HepG2 (cell line): ENCODE data around the gene TMEM209. TPM values are rescaled to one million over a fixed set of nuclear protein-coding genes. Genes with fewer than 3 reads are reported as not detected.

ENCODE experiments used
- AGO2 ChIP-seq: fragments of 200-400 bp; formaldehyde crosslinking; optimal IDR thresholded peaks from 2 replicates; pipeline ENCODE3; 2017; ENCODE audit warnings: mild to moderate bottlenecking, low read depth, low read length, moderate library complexity
- MED13 ChIP-seq: sonication (generic); formaldehyde crosslinking; IDR thresholded peaks from 2 replicates; pipeline ENCODE4 v1.5.0; 2020; ENCODE audit warnings: missing genetic modification reagents
- MLXIP ChIP-seq: sonication (generic); formaldehyde crosslinking; IDR thresholded peaks from 2 replicates; pipeline ENCODE4 v1.9.0; 2021; ENCODE audit warnings: missing genetic modification reagents, borderline replicate concordance
- NFE2 ChIP-seq: sonication (generic); formaldehyde crosslinking; IDR thresholded peaks from 2 replicates; pipeline ENCODE4 v1.4.0; 2020; ENCODE audit warnings: missing genetic modification reagents
- RFX3 ChIP-seq: IDR thresholded peaks from 2 replicates; pipeline ENCODE4 v1.6.1; 2016; ENCODE audit warnings: missing biosample characterization, missing genetic modification reagents
- ZNF407 ChIP-seq: sonication (generic); formaldehyde crosslinking; IDR thresholded peaks from one replicate; pipeline ENCODE4 v1.5.1; 2020; ENCODE audit warnings: mild to moderate bottlenecking, missing genetic modification reagents; ENCODE audit errors: not compliant biosample characterization
- ZNF543 ChIP-seq: sonication (generic); formaldehyde crosslinking; IDR thresholded peaks from 2 replicates; pipeline ENCODE4 v1.4.0; 2020; ENCODE audit warnings: mild to moderate bottlenecking, missing genetic modification reagents
- ZNF614 ChIP-seq: IDR thresholded peaks from 2 replicates; pipeline ENCODE4 v1.6.1; 2018; ENCODE audit warnings: missing biosample characterization, missing genetic modification reagents, inconsistent platforms, borderline replicate concordance
- ZNF619 ChIP-seq: sonication (generic); formaldehyde crosslinking; IDR thresholded peaks from 2 replicates; pipeline ENCODE4 v1.4.0; 2020; ENCODE audit warnings: mild to moderate bottlenecking, missing genetic modification reagents
- polyA plus RNA-seq, 8 experiments: library from polyadenylated mRNA; depleted of rRNA in 3 of 8; stranded (reverse) in 7 of 8; unstranded in 1 of 8; fragments of >200 nt; fragmentation: Illumina TruSeq in 4 of 8; extraction: Trizol in 4 of 8; gene quantifications; 2 replicates each; pipeline versions ENCODE4 v1.2.1 to v1.2.3, GENCODE V29; 2011 to 2016; ENCODE audit warnings: low read depth in 4 of 8, missing spikeins in 1 of 8, mixed read lengths in 1 of 8; ENCODE audit not compliant: insufficient read depth in 1 of 8
- total RNA-seq, 5 experiments: library from RNA; depleted of rRNA; stranded (reverse); fragments of >200 nt; fragmentation: Illumina TruSeq; extraction: Trizol; gene quantifications; 2 replicates each; pipeline ENCODE4 v1.2.3, GENCODE V29; 2016; ENCODE audit warnings: low read depth in 1 of 5
- TF ChIP-seq, protein P1 (sequence below): sonication (generic); formaldehyde crosslinking; IDR thresholded peaks from 2 replicates; pipeline ENCODE4 v1.5.1; 2020; ENCODE audit warnings: missing genetic modification reagents, mild to moderate bottlenecking, borderline replicate concordance
- TF ChIP-seq, protein P2 (sequence below): sonication (generic); formaldehyde crosslinking; IDR thresholded peaks from 2 replicates; pipeline ENCODE4 v1.5.0; 2020; ENCODE audit warnings: missing genetic modification reagents

TMEM209 gene
- total and polyA plus RNA-seq, 2 of the 13 experiments (the other 11 are each of a cell fraction or from before 2014, with no cell fraction given), result 14.5 to 15.6 TPM

DNA sequence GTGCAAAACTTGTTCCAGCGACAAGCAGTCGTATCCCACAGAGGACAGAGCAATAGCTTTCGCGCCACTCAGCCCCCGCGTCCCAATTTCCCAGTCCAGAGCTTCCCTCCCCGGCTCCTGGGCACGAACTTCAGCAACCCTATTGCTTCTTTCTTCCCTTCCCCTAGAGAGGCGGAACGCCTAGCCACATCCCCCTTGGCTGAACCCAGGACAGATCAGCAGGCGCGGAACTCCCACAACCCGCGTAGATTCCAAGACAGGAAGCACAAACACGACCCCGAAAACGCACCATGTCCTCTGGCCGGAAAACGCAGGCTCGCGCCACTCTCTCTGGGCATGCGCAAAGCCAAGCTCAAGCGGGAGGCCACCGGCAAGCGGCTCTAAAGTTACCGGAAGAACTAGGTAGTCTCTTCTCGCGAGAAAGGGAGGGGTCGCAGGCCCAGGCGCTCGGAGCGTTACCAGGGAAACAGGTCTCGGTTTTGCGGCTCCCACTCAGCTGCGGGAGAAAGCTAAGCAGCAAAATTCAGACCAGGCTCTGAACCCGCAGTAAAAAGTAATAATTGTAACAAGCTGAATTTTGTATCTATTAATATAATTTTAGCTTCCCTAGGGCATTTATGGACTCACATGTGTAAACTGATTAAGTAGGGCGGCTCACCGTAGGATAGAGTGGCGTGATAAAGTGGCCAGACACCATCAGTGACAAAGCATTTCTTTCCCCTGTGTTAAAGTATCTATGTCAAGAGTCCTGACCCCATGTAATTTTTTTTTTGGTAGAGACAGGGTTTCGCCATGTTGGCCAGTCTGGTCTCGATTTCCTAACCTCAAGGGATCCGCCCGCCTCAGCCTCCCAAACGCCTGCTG, at the start of gene TMEM209 (continued):
- peak; percentile 50 for TF ChIP-seq ZNF407
- no peak for TF ChIP-seq AGO2
- TF ChIP-seq MED13 (CRISPR knock-in tag), result no peak
- TF ChIP-seq MLXIP (CRISPR knock-in tag), result no peak
- no peak for TF ChIP-seq NFE2 (CRISPR knock-in tag)
- TF ChIP-seq, protein P1, sequence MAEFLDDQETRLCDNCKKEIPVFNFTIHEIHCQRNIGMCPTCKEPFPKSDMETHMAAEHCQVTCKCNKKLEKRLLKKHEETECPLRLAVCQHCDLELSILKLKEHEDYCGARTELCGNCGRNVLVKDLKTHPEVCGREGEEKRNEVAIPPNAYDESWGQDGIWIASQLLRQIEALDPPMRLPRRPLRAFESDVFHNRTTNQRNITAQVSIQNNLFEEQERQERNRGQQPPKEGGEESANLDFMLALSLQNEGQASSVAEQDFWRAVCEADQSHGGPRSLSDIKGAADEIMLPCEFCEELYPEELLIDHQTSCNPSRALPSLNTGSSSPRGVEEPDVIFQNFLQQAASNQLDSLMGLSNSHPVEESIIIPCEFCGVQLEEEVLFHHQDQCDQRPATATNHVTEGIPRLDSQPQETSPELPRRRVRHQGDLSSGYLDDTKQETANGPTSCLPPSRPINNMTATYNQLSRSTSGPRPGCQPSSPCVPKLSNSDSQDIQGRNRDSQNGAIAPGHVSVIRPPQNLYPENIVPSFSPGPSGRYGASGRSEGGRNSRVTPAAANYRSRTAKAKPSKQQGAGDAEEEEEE, result 0 out of 2 replicates have a peak, but pooled peaks have one; percentile 33
- TF ChIP-seq ZNF543 (CRISPR knock-in tag), result no peak
- TF ChIP-seq RFX3 (CRISPR knock-in tag), result peak; percentile 84
- TF ChIP-seq ZNF619, result 0 out of 2 replicates have a peak, but pooled peaks have one; percentile 46
- peak; percentile 71; the same call in 1 of the 2 replicates for TF ChIP-seq ZNF614
- TF ChIP-seq, protein P2, sequence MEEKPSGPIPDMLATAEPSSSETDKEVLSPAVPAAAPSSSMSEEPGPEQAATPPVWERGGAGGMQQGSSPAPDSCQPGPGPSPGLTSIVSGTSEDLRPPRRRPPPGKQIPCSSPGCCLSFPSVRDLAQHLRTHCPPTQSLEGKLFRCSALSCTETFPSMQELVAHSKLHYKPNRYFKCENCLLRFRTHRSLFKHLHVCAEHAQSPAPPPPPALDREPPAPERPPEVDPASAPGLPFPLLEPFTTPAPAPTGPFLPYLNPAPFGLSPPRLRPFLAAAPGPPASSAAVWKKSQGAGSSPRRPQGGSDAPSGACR (CRISPR knock-in tag), result no peak
